ENCODE results near the gene CELSR1. TPM values are rescaled to one million over a fixed set of nuclear protein-coding genes. Genes with fewer than 3 reads are reported as not detected.

Gene CELSR1
- polyA plus RNA-seq, 4 donors = 23.7 to 30.9 (median 27.5) TPM

GRCh38 chr22:46370584-46371291 is 166.7 kb downstream of the CELSR1 start:
- no peak for DNase-seq (ENCODE audit: low read depth in 4 of 4, low spot score in 3 of 4)

- no peak for DNase-seq (ENCODE audit: low read depth in 4 of 4, low spot score in 3 of 4)
Observed at GRCh38 chr22:46369716-46370583, 167.5 kb downstream of the CELSR1 start.

- DNase-seq (ENCODE audit: low read depth in 4 of 4, low spot score in 3 of 4) = no peak
Observed at GRCh38 chr22:46368871-46369715, 168.3 kb downstream of the CELSR1 start.

GRCh38 chr22:46368422-46368821 is 169.0 kb downstream of the CELSR1 start:
- no peak for DNase-seq (ENCODE audit: low read depth in 4 of 4, low spot score in 3 of 4)

GRCh38 chr22:46367707-46368191 is 169.7 kb downstream of the CELSR1 start:
- DNase-seq (ENCODE audit: low read depth in 4 of 4, low spot score in 3 of 4) = no peak

GRCh38 chr22:46366801-46367706 is 170.4 kb downstream of the CELSR1 start:
- no peak for DNase-seq (ENCODE audit: low read depth in 4 of 4, low spot score in 3 of 4)

- DNase-seq (ENCODE audit: low read depth in 4 of 4, low spot score in 3 of 4) = no peak
Observed at GRCh38 chr22:46366327-46366731, 171.1 kb downstream of the CELSR1 start.

- no peak for DNase-seq (ENCODE audit: low read depth in 4 of 4, low spot score in 3 of 4)
Observed at GRCh38 chr22:46365166-46365624, 172.2 kb downstream of the CELSR1 start.

GRCh38 chr22:46364341-46365165 is 172.9 kb downstream of the CELSR1 start:
- no peak for DNase-seq (ENCODE audit: low read depth in 4 of 4, low spot score in 3 of 4)

- no peak for DNase-seq (ENCODE audit: low read depth in 4 of 4, low spot score in 3 of 4)
Observed at GRCh38 chr22:46363611-46364321, 173.7 kb downstream of the CELSR1 start.

GRCh38 chr22:46362934-46363515 is 174.4 kb downstream of the CELSR1 start:
- no peak for DNase-seq (ENCODE audit: low read depth in 4 of 4, low spot score in 3 of 4)

GRCh38 chr22:46362203-46362933 is 175.1 kb downstream of the CELSR1 start:
- DNase-seq (ENCODE audit: low read depth in 4 of 4, low spot score in 3 of 4) = no peak

- DNase-seq (ENCODE audit: low read depth in 4 of 4, low spot score in 3 of 4) = no peak
Observed at GRCh38 chr22:46361826-46362202, 175.6 kb downstream of the CELSR1 start.

GRCh38 chr22:46360891-46361290 is 176.5 kb downstream of the CELSR1 start:
- no peak for DNase-seq (ENCODE audit: low read depth in 4 of 4, low spot score in 3 of 4)

GRCh38 chr22:46360097-46360496 is 177.3 kb downstream of the CELSR1 start:
- DNase-seq (ENCODE audit: low read depth in 4 of 4, low spot score in 3 of 4) = no peak

- no peak for DNase-seq (ENCODE audit: low read depth in 4 of 4, low spot score in 3 of 4)
Observed at GRCh38 chr22:46359362-46359761, 178.1 kb downstream of the CELSR1 start.

GRCh38 chr22:46358766-46359165 is 178.7 kb downstream of the CELSR1 start:
- no peak for DNase-seq (ENCODE audit: low read depth in 4 of 4, low spot score in 3 of 4)
